IPS-NIHi7 (cell line): Measurements from ENCODE around the gene LGALS9.
"Not testable (repeated sequence)": the region's sequence is repeated elsewhere in the genome, so short reads cannot be mapped to it uniquely, and the experiment has no call there.

ENCODE experiments used
- DNase-seq: peaks from one replicate; pipeline ENCODE4 v3.0.0; 2012; ENCODE audit warnings: mixed read lengths; ENCODE audit errors: extremely low spot score

The LGALS9 gene

DNA sequence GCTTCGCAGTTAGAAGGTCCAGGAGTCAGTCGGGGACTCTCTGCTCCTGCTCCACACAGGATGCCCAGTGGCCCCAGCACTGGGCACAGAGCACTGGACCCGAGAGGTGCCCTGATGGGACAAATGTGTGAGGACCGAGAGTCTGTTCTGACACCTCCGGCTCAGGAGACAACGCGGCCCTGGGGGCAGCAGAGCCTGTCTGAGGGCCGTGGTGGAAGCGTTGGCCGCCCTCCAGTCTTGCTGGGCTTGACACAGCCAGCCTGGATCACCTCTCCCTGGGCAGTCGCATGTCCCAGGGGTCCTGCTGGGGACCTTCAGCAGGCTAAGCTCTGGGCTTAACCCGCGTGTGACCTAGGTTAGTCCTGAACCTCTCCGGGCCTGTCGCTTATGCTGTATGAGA, 23.1 kb downstream of the LGALS9 start:
- no peak for DNase-seq

DNA sequence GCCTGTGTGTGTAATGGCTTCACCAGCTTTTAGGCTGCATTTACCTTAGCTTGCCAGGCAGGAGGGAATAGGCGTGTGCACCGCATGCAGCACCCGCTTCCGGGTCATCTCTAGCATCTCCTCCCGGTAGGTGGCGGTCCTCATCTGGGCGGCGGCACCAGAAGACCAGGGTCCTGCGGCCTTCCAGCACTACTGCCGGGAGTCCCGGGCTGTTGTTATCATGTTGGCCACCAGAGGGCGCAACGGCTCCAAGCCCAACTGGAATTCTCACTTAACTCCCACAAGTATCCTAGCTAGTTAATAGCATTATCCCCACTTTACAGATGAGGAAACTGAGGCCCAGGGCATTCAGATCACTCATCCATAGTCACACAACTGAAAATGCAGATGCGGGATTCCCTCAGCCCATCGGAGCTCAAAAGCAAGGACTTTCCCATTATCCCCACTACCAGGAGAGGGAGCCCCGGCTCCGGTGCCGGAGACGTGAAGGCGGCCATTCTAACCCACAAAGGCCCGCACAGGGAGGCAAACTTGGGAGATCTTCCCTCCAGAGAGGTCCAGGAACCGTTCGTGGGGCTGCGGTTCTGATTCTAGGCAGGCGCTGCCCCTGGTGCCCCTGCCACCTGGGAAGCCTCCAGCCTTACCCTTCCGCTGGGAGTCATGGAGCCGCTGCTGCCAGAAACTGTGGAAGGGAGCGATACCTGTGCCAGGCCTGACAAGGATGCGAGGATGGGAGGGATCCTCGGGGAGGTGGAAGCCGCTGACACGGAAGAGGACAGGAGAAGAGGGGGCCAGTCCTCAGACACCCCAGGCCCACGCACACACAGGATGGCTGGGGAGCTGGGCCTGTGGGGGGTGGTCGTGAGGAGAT, 23.9 kb downstream of the LGALS9 start:
- DNase-seq, result peak; percentile 97

DNA sequence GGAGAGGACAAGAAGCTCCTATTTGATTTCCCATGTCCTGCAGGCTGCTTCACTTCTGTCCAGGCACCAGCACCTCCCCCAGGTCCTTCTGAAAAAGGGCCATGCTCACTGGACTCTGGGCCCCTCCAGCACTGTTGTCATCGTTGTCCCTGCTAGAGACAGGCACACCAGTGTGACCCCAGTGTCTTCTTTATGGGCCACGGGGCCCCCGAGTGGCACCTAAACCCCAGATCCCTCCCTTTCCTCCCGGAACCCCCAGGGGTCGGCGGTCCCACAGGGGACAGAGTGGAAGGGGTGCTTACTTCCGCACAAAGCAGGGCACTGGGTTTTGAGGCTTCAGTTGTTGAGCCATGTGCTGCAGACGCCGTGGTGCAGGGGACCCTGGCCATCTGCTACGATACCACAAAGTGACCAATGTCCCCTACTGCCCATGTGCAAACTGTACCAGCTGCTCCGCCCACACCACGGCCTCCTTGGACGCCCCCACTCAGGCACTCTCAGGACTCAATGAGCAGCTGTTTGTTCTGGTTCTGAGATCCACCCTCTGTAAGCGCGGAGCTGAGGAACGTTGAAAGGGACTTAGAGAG, 24.6 kb downstream of the LGALS9 start:
- not testable (repeated sequence) for DNase-seq

DNA sequence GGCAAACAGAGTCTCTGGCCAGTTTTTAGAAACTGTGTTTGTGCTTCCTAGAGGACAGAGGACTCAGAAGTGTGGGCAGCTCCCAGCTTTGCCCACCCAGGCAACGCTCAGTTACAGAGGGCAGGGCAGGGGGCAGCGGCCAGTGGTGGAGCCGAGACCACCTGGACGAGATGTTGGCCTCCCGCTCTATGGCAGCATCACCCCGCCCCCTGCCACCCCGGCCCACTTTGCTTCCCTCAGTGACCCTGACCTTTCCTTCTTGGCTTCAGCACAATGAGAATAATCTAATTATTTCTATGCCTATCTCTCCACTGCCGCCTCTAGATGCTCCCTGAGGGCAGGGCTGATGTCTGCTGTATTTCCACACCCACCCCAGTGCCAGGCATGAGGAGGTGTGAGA, 25.6 kb downstream of the LGALS9 start:
- not testable (repeated sequence) for DNase-seq

DNA sequence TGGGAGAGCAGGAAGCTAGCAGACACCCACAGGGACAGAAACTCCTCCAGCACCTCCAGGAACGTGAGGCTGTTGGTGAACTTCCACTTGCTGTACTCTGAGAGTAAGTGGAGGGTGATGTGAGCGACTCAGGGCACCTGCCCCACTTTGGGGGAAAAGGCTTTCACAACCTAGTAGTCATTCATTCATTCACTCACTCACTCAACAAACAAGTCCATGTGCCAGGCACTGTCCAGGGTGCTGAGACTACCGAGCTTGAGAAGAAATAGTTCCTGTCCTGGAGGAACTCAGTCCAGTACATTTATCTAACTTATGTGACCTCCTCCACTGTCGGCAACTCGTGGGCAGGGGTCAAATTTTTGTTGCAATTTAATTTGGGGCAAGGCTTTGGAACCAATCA, 26.6 kb downstream of the LGALS9 start:
- DNase-seq, result no peak

DNA sequence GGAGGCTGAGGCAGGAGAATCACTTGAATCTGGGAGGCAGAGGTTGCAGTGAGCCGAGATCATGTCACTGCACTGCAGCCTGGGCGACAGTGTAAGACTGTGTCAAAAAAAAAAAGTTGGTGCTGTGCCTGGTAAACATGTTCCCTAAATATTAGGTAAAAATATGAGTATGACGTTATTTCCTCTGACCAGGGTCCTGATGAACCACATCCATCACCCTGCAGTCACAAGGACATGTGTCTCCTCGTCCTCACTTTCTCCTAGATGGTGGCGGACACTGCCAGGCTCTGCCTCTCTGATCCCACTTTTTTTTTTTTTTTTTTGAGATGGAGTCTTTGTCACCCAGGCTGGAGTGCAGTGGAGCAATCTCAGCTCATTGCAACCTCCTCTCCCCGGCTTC, 28.7 kb downstream of the LGALS9 start:
- DNase-seq, result no peak

DNA sequence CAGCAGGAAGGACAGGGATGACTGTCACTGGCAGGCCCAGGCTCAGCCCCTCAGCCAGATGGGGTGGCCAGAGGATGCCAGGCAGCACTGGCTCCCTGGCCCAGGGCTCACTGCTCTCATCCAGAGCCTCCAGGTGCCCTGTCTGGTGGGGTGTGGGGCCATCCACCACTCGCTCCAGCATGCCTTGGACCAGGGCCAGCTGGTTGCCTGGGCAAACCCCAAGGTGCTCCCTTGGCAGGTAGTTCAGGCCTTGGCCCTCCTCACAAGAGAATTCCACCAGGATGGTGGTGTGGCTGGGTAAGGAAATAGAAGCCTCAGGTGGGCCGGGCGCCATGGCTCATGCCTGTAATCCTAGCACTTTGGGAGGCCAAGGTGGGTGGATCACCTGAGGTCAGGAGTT, 29.4 kb downstream of the LGALS9 start:
- no peak for DNase-seq

DNA sequence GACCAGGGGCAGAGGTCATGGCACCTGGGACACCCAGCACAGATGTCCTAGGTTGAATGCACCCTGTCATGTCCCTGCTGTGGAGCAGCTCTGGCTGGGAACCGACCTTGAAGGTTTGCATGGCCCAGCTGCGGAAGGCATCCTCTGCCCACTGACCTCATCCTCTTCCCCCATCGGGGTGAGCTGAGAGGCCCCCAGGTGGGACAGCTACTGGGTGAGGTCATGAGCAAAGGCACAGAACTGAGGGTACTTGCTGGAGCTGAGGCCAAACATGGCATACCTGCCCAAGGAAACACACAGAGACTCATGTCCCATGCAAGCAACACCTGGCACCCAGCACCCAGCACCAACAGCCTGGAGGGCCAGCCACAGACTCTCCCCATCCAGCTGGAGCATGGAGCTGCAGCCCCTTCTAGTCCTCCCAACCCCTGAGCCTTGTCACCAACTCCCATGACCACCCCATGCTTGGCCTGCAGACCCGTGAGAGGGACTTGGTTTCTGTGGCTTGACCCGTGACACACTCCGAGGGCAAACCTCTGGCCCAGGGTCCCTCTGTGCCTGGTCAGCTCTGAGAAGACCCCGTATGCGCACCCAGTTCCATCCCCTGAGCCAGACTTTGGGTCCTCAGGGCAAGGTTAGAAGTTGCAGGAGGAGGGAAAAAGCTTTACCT, 33.1 kb downstream of the LGALS9 start:
- no peak for DNase-seq

DNA sequence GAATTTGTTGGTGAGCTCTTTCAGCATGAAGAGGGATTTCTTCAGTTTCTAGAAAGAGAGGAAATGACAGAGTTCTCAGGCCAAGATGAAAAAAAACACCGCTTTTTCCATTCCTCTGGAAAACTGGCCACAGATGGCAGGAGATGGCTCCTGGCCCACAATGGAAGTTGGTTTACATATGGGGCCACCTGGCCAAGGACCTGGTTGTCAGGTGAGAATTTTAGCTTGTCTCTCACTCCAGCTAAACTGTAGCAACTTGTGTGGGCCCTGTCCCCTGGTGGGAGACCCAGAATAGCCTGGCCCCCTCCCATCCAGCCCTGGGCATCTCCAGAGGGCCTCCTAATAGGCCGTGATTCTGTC, 33.6 kb downstream of the LGALS9 start:
- DNase-seq, result no peak

DNA sequence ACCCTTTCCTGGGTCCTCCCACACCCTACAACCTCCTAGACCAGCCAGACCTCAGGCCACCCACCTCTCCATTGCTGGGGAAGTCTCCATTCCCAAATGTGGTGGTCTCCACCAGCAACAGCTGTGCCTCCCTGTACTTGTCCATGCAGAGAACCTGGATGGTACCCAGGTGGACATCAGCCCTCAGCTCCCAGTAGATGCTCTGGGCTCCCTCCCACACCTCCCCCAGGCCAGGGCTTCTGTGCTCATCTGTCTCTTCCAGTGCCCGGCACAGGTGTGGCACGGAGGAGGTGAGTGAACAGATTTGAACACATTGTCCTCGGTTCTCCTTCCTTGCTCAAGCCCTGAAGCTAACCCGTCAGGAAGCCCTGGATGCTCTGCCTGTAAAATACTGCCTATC, 34.6 kb downstream of the LGALS9 start:
- DNase-seq, result no peak

DNA sequence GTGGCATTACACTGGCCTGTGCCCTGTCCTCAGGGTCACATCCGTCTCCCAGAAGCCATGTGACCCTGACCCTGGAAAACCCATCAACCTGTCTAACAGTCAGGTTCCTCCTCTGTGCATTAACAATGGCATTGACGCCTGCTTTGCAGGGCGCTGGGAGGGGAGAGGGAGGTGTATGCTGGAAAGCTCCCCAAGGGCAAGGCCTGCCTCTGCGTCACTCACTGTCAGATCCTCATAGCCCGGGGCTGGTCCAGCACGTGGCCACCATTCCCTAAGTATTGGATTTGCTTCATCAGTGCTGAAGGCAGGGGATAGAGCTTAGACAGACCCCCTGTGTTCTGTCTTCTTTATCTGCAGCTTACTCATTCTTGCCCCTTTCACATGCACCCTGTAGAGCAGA, 35.3 kb downstream of the LGALS9 start:
- DNase-seq, result not testable (repeated sequence)

DNA sequence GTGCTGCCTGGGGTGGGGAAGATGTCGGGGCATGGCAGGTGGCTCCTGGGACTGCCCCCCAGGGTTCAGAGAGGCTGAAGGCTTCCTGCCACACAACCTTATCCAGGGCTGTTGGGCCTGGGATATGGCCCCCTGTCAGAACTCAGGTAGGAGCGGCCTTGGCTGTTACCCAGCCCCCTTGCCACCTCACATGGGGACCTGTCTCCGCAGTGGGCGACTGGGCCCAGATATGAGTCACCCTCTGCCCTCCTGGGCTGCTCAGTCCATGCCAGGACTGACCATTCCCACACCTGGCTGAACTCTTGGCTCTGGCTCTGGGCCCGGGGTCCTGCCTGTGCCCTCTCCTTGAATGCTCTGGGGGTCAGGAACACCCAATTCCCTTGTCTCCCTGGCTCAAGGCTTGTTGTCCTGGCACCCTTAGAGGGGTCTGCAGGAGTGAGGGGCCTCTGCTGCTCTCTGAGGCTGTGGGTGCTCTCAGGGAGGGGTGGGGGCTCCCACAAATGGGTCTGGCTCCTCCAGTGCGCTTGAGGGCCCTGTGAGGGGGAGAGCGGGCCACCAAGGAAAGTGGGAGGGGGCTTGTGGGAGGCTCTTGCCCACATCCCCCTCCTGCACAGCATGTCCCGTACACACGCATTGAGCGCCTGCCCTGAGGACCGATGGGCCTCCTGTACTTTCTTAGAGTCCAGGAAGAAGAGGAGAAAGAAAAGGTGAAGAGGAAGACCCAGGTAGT, 36.0 kb downstream of the LGALS9 start:
- DNase-seq, result no peak

DNA sequence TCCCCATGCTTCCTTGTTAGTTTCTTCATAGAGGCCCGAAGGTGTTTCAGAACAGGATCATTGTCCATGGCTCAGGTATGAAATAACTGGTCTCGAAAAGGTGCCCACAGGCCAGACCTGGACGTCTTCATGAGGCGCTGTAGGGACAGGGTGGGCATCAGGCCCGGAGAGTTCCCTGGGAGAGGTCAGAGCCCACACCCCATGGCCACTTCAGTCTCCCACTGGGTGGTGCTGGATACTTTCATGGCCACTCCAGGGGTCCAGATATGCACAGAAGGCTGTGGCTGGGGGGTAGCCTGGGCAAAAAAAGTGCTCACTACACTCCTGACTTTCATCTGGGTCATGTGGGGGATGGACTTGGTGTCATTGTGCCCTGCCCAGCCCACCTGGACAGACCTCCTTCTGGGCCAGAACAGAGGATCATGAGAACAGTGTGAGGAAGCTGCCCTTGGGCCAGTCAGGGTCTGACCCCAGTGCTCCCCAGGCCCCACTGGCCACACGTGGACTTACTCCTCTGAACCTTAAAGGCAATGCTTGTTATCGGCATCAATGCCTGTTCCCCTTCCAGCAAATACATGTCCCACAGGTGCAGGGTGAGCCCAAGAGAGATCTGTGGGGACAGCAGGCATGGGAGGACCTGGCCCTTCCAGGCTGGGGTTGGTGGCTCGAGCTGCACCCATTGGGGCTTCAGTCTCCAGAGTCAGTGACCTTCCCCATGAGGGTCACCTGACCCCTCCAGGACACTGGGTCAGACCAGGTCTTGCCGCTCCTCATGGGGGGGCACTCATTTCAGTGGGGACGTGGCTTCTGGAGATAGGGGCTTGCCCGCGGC, 36.9 kb downstream of the LGALS9 start:
- no peak for DNase-seq

DNA sequence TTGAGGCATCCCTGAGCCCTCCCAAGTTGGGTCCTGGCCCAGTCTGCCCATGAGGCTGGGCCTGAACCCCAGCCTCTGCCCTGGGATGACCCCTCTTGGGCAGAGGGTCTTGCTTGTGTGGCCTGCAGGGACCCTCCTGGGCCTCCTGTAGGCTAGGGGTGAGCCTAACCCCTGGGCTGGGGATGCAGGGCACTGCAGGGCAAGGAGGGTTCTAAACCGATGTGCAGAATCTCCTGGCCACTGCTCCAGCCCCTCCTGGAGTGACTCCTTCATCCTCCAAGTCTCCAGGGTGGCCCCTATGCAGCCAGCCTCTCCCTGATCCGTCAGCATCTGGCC, 37.5 kb downstream of the LGALS9 start:
- no peak for DNase-seq

DNA sequence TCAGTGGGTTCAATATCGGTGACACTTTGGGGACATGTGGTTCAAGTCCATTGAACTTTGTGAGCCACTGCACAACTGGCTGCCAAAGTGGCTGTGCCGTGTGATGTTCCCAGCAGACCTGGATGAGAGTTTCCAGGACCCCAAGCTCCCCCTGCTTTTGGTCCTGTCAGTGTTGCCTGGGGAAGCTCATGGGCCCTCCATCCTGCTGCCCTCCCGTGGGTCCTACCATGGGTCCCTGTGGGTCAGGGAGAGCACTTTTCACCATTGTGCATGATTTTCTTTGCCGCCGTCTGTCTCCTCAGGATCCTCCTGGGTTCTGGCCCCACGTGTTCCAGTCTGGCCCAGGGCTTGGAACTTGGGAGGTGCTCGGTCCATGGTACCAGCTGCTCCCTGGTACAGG, 38.1 kb downstream of the LGALS9 start:
- DNase-seq, result no peak

DNA sequence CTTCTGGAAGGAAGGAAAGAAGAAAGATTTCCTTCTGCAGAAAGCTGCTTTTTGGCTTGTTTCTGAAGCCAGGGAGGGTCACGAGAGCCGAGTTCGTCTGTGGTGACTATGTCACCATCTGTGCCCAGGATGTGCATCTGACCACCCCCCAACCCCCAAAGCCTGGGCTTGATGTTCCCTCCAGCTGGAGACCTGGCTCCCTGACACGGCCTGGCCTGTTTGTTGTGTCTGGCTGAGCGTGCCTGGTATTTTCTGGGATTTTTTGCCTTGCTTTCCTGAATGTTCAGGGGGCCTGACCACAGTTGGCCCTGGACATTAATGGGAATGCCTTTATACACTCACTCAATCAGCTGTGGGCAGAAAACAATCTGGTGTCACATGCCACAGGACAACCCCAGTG, 38.9 kb downstream of the LGALS9 start:
- DNase-seq, result no peak

DNA sequence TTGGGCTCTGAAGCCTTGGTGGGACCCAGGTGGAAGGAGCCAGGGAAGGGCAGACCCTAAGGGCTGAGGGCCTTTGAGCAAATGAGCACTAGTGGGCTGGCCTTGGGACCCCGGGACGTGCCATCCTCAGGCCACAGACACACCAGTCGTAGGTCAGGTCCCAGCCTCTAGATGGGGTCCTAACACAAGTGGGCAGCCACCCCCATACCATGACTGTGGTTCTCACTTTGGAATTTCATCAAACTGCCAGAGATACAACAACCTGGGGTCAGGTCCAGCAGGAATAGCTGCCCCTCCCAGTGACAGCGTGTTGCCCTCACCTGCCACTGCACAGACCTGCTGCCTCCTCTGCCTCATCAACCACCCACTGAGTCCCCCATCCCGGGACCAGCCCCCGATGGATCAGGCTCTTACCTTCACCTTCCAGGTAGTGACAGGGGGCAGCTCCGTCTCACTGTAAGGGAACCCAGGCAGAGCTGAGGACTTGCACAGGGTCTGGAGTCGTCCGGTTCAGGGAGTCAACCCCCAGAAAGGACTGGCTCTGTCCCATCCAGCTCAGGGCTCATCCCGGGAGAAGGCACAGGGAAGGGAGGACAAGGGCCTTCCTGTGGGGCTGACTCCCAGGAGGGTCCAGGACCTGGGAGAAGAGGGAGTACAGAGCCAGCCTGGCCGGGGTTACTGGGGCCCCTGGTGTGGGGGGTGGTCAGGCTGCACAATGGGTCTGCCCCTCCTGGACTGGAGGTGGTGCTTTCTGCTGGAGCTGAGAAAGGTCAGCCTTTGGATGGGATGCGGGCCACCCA, 40.0 kb downstream of the LGALS9 start:
- DNase-seq, result peak; percentile 24

DNA sequence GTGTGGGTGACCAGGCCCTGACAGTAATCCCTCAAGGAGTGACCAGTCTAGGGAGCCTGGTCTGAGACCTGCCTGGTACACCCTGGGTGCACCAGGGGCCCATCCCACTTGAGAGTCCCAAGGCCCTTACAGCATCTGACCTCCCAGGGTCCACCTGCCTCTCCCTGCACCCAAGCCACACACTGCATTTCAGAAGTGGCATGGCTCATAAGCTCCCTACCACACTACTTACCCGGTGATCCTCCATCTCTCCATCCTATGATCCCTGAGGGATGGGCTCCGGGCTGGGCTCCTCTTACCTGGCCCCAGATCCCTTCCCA, 40.6 kb downstream of the LGALS9 start:
- DNase-seq, result no peak

DNA sequence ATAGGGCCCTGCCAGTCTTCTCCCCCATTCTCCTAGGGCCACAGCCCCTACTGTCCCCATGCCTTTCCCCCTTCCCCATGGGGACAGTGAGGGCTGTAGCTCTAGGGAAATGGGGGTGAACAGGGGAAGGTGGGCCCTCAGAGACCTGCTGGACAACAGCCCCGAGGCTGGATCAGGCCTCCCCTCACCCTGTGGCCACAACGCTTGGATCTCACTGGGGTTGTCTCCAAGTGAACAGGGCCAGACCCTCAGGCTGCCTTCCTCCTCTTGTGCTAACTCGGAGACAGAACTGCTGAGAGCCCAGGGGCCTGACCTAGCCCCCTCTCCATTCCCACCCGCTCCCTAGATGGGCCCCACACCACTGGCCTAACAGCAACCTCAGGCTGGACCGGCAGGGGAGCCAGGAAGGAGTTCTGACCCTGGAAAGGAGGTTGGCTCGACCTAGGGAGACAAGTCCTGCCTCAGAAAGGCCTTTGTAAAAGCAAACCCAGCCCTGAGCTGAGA, 41.0 kb downstream of the LGALS9 start:
- DNase-seq, result not testable (repeated sequence)

DNA sequence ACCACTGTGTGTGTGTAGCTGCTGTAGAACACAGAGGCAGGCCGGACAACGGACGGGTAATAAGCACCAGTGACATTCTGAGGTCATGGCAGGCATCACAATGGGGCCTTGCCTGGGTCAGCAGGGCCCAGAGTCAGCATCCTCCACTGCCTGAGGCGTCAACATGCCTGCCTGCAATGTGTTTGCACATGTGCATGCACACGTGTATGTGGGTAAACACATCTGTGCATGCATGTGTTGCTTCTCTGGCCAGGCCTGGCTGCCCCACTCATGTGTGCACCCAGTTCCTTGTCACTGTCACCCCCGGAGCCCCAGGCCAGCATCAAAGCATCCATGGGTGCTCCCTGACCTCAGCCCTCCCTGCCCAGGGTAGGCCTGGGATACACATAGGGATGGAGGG, 43.3 kb downstream of the LGALS9 start:
- no peak for DNase-seq

DNA sequence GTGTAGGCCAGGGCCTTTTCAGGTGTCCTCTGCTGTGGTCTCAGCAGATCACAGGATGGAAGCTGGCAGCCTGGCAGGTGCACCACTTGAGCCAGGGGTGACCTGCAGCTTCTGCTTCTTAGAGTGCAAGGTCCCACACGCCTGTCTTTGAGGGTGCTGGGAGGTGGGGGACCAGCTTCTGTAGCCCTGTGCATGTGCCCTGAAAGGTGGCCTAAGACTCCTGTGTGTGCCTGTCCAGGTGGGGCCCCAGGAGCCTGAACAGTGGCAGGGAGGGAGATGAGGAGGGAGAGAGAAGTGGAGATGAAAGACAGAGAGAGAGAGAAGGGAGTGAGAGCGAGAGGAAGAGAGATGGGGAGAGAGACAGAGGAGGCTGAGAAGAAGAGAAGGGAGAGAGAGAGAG, 46.2 kb downstream of the LGALS9 start:
- DNase-seq, result no peak
